Measurements from ENCODE around the gene TMTC2.

GRCh38 chr12:83122623-83122934 lies 435.9 kb downstream of the TMTC2 start:
- TF ChIP-seq POLR2A (IDR thresholded peaks at IDR 0.05) (no peak), CTCF (IDR thresholded peaks at IDR 0.05) (no peak)

All from tibial nerve (tissue), 3 donors.